ENCODE measurements around the gene SIPA1L3. TPM values are rescaled to one million over a fixed set of nuclear protein-coding genes. Genes with fewer than 3 reads are reported as not detected.
A peak's percentile ranks its signal among the peaks of the same experiment; 100 is the strongest.

The SIPA1L3 gene
- total and polyA plus RNA-seq, 2 donors from 2014 or later: 5.8 to 61.7 TPM

DNA sequence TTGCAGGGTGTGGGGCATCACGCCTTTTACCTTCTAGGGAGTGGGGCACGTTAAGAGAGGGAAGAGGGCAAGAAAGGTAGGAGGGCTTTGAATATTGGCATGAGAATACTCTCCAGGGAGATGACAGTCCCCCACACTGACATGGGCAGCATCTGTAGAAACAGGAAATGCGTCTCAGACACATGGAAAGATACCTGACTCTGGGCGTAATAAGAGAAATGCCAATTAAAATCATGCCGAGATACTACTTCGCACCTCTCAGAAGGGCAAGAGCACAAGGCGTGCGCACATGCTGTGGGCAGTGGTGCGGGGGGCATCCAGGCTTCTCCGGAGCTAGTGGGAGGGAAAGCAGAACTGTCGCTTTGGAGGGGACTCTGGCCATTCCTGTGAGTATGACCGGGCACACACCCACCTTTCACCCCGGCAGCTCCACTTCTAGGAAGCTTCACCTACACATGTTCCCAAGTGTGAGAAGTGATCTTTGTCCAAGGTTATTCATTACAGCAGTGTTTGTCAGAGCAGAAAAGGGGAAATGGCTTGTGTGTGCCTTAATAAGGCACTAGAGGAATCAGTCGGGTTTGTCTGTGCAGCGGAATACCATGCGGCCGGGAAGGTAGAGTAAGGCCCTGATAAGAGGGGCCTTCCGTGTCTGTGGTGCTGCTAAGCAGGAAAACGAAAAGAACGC lies 99.5 kb downstream of the SIPA1L3 start:
- TF ChIP-seq, protein P1, sequence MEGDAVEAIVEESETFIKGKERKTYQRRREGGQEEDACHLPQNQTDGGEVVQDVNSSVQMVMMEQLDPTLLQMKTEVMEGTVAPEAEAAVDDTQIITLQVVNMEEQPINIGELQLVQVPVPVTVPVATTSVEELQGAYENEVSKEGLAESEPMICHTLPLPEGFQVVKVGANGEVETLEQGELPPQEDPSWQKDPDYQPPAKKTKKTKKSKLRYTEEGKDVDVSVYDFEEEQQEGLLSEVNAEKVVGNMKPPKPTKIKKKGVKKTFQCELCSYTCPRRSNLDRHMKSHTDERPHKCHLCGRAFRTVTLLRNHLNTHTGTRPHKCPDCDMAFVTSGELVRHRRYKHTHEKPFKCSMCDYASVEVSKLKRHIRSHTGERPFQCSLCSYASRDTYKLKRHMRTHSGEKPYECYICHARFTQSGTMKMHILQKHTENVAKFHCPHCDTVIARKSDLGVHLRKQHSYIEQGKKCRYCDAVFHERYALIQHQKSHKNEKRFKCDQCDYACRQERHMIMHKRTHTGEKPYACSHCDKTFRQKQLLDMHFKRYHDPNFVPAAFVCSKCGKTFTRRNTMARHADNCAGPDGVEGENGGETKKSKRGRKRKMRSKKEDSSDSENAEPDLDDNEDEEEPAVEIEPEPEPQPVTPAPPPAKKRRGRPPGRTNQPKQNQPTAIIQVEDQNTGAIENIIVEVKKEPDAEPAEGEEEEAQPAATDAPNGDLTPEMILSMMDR (IDR thresholded peaks at IDR 0.05; ENCODE audit: borderline replicate concordance, extremely low read depth, insufficient read depth): no peak
- DNase-seq (peak in 1 of 5 donors; percentile 46), FAIRE-seq (no peak)
- no peaks in the 10 kb centered on the region for H3K9me3 ChIP-seq (ENCODE audit: control insufficient read depth in 2 of 3, insufficient read depth in 1 of 3, low read length in 3 of 3)
- H3K27me3 ChIP-seq (ENCODE audit: control insufficient read depth, insufficient read depth, low read length): no peaks in the 10 kb centered on the region
- H3K27ac ChIP-seq (ENCODE audit: low read depth in 2 of 2, low read length in 2 of 2): peak overlapping the region in 1 of 2 donors; percentile 13
- intact Hi-C loops (cut with DNase I): no loop called here
- peaks cover 0 to 16% (median 15%) of the 10 kb centered on the region in 3 donors for H3K4me1 ChIP-seq (ENCODE audit: control insufficient read depth in 2 of 3, insufficient read depth in 2 of 3, low read depth in 1 of 3, low read length in 3 of 3)
- H3K4me3 ChIP-seq (ENCODE audit: low read length in 3 of 3): no peak overlapping the region
- H3K9ac ChIP-seq (ENCODE audit: low read length in 3 of 3): no peak overlapping the region
- no peaks in the 10 kb centered on the region for H3K36me3 ChIP-seq (ENCODE audit: control insufficient read depth in 2 of 3, insufficient read depth in 3 of 3, low read length in 3 of 3)

DNA sequence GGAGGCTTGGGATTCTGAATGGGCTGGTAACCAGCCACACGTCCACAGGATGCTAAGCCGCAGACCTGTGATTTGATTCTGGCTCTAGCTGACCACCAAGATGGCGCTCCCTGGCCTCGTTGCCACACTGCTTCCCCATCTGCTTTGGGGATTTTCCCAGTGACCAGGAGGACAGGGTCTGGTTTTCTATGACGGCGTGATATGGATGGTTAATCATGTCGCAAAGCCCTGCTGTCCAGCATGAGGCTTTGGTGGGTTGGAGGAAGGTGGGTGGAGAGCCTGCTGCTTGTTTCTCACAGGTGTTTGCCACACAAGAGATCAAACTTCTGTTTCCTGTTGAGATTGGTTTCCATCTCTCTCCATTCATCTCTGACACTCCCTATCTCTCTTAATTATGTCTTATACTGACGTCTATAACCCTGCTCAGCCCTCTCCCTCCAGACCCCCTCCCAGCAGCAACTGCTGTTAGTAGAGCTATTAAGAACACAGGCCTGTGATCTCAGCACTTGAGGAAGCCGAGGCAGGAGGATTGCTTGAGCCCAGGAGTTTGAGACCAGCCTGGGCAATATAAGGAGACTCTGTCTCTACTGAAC lies 102.7 kb downstream of the SIPA1L3 start:
- no peak for FAIRE-seq
- H3K4me1 ChIP-seq (ENCODE audit: control insufficient read depth in 2 of 3, insufficient read depth in 2 of 3, low read depth in 1 of 3, low read length in 3 of 3): peaks cover 0 to 9% (median 7%) of the 10 kb centered on the region in 3 donors
- no peak overlapping the region for H3K9ac ChIP-seq (ENCODE audit: low read length in 3 of 3)
- H3K27ac ChIP-seq (ENCODE audit: low read depth in 2 of 2, low read length in 2 of 2): no peak overlapping the region
- H3K27me3 ChIP-seq (ENCODE audit: control insufficient read depth, insufficient read depth, low read length): no peaks in the 10 kb centered on the region
- intact Hi-C loops (cut with DNase I): no loop called here
- H3K9me3 ChIP-seq (ENCODE audit: control insufficient read depth in 2 of 3, insufficient read depth in 1 of 3, low read length in 3 of 3): no peaks in the 10 kb centered on the region
- TF ChIP-seq, protein P1 (IDR thresholded peaks at IDR 0.05; ENCODE audit: borderline replicate concordance, extremely low read depth, insufficient read depth): no peak
- H3K36me3 ChIP-seq (ENCODE audit: control insufficient read depth in 2 of 3, insufficient read depth in 3 of 3, low read length in 3 of 3): no peaks in the 10 kb centered on the region
- H3K4me3 ChIP-seq (ENCODE audit: low read length in 3 of 3): no peak overlapping the region
- DNase-seq: no peak

DNA sequence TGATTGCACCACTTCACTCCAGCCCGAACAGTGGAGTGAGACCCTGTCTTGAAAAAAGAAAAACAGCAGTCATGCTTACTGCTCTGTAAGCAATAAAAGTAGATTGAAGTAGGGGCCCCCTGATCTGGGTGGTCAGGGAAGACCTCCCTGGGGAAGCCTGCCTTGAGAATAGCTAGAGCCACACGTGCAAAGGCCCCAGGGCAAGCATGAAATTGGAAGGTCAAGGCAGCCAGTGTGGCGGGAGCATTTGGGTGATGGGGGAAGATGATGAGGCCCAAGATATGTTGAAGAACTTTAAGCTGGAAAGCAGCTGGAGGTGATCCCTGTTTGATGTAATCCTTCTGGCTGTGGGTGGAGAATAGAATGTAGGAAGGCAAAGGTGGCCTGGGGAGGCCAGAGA lies 104.4 kb downstream of the SIPA1L3 start:
- Histone ChIP-seq H3K27me3 (ENCODE audit: control insufficient read depth, insufficient read depth, low read length) (no peaks in the 10 kb centered on the region), H3K27ac (ENCODE audit: low read depth in 2 of 2, low read length in 2 of 2) (no peak overlapping the region), H3K36me3 (ENCODE audit: control insufficient read depth in 2 of 3, insufficient read depth in 3 of 3, low read length in 3 of 3) (no peaks in the 10 kb centered on the region), H3K9ac (ENCODE audit: low read length in 3 of 3) (no peak overlapping the region), H3K4me1 (ENCODE audit: control insufficient read depth in 2 of 3, insufficient read depth in 2 of 3, low read depth in 1 of 3, low read length in 3 of 3) (peaks cover 4 to 11% (median 6%) of the 10 kb centered on the region in 3 donors), H3K4me3 (ENCODE audit: low read length in 3 of 3) (no peak overlapping the region), H3K9me3 (ENCODE audit: control insufficient read depth in 2 of 3, insufficient read depth in 1 of 3, low read length in 3 of 3) (no peaks in the 10 kb centered on the region)
- DNase-seq (no peak), FAIRE-seq (no peak)
- TF ChIP-seq, protein P1 (IDR thresholded peaks at IDR 0.05; ENCODE audit: borderline replicate concordance, extremely low read depth, insufficient read depth): no peak
- intact Hi-C loops (cut with DNase I): no loop called here
